ENCODE results near the gene SYT5.
"Not testable (repeated sequence)": the region's sequence is repeated elsewhere in the genome, so short reads cannot be mapped to it uniquely, and the experiment has no call there.

SYT5 gene

DNA sequence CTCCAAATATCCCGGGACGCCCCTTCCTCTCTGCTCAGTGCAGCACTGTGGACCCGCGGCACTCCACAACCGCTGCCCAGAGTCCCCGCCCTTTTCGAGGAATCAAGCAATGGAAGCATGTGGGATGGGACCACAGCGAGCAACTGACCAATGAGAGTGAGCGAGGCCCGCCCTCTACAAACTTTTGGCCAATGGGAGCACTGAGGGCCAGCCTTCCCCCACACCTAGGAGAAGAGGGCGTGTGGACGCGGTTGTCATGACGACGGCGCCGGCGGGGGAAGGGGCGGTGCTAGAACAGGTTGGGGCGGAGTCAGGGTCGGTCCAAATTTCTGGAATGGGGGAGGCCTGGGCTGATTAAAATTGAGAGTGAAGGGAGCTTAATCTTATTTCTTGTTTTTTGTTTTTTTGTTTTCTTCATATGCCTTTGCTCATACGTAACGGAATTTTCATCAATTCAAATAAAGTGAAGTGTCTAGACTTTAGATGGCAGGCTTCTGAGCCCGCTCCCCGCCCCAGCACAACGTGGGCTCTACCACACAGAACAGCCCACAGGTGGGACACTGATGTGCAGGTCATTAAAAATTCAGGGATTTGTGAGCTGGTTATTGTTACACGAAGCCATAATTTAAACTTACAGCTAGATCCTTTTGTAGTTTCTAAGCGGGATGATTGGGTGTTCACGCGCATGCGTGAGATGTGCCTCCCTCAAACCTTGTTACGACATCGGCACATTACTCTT is 13.4 kb downstream of the SYT5 start, which contains the start of gene DNAAF3:
Gene DNAAF3, minus strand, starts transcription at position 84 of the 739 bp plus-strand sequence. CDS start 200 bp downstream, outside the sequence.
- peak; percentile 84 to 96 for DNase-seq

DNA sequence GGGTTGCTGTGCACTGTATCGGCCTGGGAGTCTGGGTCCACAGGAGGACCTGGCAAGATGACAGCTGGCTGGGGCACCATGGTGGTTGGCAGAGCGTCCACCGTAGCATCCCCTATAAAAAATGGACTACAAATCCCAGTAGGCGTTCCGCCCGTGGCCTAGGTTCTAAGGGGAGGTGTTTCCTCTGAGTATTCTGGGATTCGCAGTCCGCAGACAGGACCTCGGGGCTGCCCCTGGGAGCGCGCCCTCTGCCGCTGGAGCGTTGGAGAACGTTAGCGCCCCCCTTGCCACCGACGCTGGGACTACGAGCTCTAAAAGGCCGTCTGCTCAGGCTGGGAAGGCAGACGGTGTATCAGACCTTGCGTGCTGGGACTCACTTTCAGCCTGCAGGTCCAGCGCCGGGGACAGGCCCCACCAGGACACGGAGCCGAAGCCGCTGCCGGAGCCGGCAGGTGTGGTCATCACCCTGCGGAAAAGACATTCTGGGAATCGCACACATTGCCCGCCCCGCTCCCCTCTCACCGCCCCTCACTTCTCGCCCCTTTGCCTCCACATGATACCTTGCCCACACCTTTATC is 14.0 kb downstream of the SYT5 start:
- DNase-seq = peak in 1 of 2 experiments; percentile 19

DNA sequence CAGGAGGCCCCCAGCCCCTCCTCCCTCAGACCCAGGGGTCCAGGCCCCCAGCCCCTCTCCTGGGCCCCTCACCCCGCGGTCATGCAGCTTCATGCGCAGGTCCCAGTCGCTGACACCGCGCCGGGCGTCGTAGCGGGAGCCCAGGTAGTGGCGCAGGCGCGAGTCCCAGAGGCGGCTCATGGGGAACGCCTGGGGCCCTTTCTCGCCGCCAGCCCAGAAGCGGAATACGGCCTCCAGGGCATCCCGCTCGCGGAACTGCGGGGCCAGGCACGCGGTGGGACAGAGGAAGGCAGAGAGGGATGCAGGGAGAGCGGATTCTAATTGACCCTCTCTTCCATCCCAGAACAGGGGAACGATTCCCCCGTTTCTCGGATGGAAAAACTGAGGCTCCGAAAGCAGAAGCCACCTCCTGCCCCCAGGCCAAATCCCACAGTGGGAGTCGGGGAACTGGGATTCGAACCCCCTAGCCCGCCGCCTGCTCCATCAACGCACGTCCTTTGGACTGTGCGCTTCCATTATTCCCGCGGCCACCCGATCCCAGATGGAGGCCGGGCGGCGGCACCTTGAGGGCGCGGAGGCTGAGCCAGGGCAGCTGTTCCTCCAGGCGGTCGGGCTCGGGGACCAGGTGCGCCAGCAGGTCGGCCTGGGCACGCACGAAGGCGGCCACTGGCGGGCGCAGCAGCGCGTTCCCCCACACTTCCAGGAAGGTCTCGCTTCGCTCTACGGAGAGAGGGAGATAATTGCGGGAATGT is 18.3 kb downstream of the SYT5 start:
- no peak for DNase-seq

DNA sequence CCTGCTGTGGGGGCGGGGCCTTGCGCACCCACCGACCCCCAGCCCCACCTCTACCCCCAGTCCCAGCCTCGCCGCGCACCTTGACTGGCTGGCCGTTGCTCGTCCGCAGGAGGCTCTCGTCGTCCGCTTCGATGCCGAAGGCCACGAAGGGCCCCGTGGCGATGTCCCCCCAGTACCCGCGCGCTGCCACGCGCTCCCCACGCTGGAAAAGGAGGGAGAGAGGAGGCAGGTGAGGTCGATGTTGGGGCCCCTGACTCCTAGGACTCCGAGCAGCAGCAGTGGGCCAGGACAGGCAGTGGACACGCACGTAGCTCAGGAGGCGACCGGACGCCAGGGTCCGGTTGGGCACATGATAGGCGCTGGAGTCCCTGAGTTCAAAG is 19.1 kb downstream of the SYT5 start:
- no peak for DNase-seq

DNA sequence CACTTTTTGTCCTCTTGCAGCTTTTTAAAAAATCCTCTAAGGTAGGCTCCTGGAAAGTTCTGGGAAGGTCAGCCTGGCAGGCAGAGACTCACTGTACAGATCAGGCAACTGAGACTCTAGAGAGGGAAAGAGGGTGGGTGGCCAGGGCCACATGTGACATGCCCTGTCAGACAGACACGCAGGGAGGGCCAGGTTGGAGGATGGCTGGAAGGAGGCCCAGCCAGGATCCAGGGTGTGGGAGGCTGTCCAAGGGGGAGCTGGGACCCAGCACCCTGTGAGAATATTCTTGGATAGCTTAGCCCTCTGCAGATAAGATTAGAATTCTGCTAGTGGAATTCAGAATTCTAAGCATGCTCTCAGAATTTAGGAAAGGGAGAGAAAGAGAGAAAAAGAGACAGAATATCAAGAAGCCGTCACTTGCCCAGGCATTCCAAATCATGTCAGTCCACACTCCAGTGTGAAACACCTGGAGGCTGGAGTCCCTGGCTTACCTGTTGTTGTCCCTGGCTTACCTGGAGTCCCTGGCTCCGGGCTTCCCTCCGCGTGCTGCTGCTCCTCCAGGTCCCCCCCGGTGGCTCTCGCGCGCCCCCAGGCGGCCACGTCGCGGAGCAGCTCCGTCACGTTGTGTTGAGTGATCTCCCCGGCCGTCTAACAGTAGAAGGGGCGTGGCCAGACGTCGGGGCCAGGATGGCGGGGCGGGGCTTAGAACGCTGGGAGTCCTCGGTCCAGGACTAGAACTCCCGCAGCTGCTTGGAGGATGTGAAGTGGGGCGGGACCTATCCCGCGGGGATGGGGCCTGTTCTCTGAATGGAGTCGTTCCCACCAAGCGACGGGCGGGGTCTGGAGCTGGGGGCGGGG is 19.7 kb downstream of the SYT5 start:
- peak; percentile 82 to 95 for DNase-seq

DNA sequence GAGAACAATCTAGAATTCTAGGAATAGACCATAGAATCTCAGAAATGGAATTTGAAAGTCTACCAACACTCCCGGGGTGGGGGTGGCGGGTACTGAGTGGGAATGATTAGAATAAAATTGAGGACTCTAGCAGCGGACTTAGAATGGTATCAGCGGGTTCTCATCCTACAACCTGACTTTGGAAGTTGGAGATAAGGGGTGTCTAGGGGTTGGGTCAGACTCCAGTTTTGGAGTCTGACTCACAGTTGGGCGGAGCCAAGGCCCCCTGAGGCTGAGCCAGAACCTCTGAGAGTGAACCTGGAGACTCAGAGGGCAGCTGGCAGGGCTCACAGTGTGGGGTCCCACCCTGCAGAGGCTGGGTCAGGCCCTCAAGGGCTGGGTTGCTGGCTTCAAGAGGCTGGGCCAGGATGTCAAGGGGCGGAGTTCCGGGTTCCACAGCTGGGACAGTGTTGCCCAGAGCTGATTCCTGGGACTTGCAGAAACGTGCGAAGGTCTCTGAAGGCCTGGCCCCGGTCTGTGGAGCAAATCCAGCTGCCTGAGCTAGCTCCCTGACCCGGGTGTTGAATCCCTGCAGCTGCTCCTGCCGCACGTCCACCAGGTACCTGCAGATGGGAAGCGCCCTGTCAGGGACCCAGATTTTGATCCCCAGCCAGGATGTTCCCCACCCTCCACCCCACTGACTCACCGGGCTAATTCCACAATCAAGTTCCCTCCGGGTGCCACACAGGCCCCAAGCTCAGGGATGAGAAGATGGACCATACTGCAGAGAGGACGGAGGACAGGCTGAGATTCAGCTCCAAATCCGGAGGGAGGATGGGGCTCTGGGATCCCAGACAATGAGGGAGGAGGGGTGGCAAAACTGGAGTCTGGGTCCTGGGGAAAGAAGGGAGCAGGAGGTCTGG is 21.0 kb downstream of the SYT5 start:
- DNase-seq = no peak

DNA sequence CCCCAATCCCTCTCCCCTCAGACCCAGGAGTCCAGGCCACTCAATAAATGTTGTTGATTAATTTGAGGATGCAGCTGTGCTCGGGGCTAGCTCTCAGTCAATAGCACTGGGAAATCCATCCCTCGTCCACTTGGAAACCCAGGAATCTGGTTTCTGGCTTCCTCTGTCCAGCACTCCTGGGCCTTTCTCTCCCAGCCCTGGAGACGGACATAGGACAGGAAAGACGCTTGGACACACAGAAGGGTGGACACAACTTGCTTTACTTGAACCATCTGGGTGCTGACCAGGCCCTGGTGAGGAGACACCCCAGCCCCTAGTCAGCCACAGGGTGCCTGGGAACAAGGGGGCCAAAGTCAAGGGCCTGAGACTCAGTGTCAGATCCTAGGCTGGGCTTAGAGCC is 21.7 kb downstream of the SYT5 start:
- DNase-seq = no peak

DNA sequence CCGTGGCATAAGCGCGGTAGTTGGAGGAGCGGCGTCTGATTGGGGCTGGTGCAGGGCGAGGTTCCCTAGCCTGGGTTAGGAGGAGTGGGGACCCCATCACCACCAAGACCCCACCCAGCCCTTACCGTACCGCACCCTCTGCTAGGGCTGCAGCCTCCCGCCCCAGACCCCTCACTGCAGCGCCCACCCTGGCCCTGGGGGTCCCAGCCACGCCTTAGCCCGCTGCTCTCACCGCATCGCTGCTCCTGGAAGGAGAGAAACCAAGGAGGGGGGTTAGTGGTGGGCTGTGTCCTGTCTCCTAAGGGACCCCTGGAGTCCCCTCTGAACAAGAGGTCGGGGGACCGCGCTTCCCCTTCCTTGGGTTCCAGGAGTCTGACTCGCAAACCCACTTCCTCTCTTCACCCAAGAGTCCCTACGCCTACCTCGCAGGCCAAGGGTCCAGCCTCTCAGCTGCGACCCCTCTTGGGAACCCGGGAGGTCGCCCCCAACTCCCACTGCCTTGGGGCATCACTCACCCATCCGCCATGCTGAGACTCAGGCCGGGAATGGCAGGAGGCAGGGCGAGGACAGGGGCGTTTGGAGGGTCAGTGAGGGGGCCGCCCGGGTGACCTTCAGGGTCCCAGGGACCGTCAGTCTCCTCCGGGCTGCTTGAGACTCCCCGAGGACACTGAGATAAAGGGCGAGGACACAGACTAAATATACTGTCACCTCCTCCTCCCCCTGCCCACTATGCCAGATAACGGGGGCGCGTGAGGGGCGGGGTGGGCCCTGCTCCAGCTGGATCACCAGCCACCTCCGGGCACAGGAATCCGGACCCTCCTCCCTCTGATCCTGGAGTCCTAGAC is 22.8 kb downstream of the SYT5 start, which contains the start of gene TNNI3:
Gene TNNI3, minus strand, starts transcription at position 669 of the 845 bp plus-strand sequence. Its CDS starts 143 bp downstream, at position 526.
- no peak for DNase-seq

DNA sequence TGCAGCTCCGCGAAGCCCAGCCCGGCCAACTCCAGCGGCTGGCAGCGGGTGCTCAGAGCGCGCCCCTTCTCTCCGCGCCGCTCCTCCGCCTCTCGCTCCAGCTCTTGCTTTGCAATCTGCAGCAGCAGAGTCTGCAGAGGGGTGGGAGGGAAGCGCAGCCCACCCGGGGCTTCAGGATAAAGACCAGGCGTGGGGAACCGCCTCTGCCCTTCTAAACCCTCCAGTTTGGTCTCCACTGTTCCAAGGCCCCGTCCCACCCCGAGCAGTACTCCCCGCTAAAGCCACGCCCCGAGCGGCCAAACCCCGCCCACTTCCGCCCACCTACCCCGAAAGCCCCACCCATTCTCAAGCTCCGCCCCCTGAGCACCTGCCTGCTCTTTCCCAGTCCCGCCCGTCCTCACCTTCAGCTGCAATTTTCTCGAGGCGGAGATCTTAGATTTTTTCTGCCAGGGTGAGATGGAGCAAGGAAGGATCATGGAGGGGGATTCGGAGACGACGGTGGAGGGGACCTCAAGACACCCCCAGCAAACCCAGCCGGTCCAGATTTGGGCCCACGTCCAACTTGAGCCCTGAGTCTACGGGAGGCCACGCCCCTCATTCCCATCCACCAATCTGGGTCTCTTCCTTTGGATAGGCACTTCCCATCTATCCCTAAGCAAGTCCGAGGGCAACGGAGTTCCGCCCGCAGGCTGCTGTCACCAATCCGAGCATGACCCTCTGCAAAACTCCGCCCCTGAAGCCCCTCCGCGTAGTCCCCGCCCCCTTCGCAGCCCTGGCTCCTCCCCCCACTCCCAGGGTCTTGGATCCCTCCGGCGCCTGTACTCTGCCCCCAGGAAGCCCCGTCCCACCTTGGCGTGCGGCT is 23.7 kb downstream of the SYT5 start:
- peak; percentile 52 to 63 for DNase-seq

DNA sequence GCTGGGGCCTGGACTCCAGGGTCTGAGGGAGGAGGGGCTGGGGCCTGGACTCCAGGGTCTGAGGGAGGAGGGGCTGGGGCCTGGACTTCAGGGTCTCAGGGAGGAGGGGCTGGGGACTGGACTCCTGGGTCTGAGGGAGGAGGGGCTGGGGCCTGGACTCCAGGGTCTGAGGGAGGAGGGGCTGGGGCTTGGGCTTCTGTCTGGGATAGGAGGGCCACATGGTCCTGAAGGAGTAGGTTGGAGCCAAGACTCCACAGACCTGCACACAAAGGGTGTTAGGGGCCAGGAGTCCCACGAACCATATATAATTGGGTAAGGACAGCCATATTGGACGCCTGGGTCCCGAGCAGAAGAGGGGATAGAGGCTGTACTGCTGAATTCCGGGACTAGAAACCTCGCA is 24.3 kb downstream of the SYT5 start:
- DNase-seq = not testable (repeated sequence)

DNA sequence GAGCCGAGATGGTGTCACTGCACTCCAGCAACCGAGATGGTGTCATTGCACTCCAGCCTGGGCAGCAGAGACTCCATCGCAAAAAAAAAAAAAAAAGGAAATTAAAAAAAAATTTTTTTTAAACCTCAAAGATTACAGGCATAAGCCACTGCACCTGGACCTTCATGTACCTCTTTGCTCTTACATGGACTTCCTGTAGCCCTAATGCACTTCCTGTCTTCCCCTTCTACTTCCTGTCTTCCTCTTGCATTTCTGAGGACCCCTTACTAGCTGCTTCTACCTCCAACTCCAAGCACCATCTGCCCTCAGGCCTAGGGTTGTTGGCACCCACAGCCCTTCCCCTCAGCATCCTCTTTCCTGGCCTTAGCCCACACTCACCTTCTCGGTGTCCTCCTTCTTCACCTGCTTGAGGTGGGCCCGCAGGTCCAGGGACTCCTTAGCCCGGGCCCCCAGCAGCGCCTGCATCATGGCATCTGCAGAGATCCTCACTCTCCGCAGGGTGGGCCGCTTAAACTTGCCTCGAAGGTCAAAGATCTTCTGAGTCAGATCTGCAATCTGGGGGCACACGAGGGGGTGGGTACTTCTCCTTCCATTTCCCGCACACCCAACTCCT is 26.3 kb downstream of the SYT5 start:
- DNase-seq = no peak

DNA sequence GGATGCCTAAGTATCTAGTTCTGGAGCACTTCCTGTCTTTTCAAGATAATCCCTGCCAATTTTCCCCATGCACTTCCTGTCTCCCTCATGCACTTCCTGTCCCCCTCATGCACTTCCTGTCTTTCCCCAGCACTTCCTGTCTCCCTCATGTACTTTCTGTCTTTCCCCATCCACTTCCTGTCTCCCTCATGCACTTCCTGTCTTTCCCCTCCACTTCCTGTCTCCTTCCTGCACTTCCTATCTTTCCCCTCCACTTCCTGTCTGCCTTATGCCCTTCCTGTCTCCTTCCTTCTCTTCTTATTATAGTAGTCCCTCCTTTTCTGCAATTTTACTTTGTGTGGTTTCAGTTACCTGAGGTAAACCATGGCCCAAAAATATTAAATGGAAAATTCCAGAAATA is 28.1 kb downstream of the SYT5 start:
- no peak for DNase-seq

DNA sequence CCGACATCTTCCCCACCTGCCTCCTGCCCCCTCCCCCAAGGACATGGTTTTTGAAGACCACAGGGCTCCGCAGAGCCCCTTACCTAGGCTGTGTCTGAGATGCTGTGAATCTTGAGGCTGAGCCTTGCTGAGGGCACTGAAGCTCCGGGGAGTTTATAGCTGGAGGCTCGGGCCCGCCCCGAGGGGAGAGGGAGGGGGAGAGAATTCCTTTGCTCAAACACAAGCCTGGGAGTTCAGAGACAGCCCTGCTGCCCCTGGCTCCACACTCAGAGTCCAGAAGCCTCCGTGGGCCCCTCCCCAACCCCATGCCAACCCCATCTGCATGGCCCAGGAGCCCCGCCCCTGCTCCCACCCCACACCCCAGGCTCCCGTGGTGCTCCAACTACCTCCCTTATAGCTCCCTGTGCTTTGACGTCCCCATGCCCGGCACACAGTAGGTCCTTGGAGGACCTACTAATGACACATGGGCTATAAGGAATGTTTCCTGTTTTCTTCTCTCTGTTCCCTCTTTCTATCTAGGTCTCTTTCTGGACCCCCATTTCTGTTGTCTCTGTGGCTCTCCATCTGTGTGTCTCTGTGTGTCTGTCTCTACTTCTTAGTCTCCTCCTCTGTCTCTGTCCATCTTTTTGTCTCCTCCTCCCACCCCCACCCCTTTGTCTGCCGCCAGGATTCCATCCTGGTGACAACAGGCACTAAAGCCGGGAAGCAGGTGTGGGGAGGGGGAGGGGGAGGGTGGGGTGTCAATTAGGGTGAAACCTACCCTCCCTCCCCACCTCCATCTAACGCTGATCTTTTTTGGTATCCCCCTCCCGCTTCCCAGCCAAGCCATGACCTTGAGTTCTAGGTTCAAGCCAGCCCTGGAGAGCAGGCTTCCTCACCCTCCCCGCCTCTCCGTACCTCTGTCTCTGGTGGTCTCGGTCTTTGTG is 30.7 kb downstream of the SYT5 start, which contains the start of gene TNNT1:
Gene TNNT1, minus strand, starts transcription at position 129 of the 926 bp plus-strand sequence. CDS start 2,049 bp downstream, outside the sequence.
- no peak for DNase-seq

DNA sequence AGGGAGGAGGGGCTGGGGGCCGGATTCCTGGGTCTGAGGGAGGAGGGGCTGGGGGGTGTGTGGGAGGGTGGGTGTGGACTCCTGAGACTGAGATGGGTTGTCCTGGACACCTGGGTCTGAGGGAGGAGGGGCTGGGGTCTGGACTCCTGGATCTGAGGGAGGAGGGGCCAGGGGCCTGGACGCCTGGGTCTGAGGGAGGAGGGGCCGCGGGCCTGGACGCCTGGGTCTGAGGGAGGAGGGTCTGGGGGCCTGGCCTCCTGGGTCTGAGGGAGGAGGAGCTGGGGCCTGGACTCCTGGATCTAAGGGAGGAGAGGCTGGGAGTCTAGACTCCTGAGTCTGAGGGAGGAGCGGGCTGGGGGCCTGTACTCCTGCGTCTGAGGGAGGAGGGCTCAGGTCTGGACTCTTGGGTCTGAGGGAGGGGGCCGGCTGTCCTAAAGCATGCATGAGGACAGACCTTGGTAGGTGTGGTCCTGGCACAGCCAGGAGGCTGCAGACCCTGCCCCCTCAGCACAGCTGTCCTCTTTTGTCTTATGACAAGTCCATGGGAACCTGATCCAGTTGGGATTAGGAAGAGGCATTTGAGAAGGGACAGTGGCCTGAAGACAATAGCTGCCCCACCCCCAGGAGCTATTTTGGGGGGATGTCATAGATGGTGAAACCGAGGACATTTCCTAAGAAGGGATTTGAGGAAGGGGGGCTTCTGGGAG is 32.4 kb downstream of the SYT5 start:
- no peak for DNase-seq

DNA sequence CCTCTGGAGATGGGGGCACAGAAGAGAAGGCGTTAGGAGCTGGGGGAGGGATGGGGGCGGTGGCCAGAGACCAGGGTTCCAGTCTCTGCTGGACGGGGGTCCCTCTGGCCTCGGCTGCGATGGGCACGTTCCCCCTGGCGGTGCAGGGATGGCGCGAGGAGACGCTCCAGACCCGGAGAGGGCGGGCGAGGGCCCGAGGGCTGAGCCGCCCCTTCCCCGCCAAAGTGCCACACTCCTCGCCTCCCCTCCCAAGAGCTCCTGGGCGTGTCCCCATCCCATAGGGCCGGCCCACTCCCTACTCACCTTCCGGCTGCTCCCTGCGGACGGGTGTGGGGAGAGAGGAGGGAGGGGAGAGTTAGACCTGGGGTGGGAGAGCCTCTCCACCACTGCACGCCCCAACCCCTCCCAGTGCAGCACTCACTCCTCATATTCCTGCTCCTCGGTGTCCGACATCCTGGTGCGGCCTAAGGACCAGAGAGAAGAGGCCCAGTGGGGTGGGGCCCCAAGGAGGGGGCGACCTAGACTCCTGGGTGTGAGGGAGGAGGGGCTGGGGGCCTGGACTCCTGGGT is 33.3 kb downstream of the SYT5 start:
- peak in 1 of 2 experiments; percentile 29 for DNase-seq

DNA sequence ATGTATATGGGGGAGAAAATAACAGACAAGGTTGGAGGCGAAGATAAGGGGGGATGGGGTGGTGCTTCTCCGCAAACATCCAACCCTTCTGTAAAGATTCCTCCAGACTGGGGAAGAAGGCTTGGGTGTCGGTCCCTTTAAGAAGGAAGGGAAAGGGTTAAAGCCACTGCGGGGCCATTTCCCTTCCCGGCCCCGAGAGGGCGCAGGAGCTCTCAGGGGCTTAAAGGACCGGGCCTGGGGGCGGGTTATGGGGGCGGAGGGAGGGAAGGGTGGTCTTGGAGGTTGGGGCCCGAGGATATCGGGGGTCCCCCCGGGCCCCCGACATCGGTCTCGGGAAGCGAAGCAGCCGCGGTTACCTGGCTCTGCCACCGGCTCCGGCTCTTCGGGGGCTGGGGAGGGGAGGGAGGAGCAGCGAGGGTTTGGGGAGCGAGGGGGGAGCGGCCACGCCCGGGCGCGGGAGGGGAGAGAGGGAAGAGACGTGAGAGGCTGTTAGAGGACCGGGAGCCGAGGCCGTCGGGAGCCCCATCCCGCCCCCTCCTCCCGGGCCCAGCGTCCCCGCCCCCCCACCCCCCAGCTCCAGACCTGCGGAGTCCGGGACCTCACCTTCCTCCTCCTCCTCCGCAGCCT is 33.9 kb downstream of the SYT5 start:
- DNase-seq = no peak

Measured in NCI-H187 (cell line).